ENCODE results near the gene SPOCK2.
"Not testable (repeated sequence)": the region's sequence is repeated elsewhere in the genome, so short reads cannot be mapped to it uniquely, and the experiment has no call there.

SPOCK2 gene

GRCh38 chr10:72087969-72088888 is at the start of gene SPOCK2:
Gene SPOCK2, minus strand, starts transcription at chr10:72088551. Its CDS starts 223 bp downstream, at chr10:72088328.
- peak in 1 of 2 donors; percentile 38 for DNase-seq (ENCODE audit: low read depth in 2 of 2, low spot score in 1 of 2)

- DNase-seq (ENCODE audit: low read depth in 2 of 2, low spot score in 1 of 2) = no peak
Observed at GRCh38 chr10:72137583-72137982, 49.2 kb upstream of the SPOCK2 start.

GRCh38 chr10:72136225-72136624 is 47.9 kb upstream of the SPOCK2 start:
- DNase-seq (ENCODE audit: low read depth in 2 of 2, low spot score in 1 of 2) = not testable (repeated sequence)

GRCh38 chr10:72134785-72135767 is 46.7 kb upstream of the SPOCK2 start:
- no peak for DNase-seq (ENCODE audit: low read depth in 2 of 2, low spot score in 1 of 2)

- no peak for DNase-seq (ENCODE audit: low read depth in 2 of 2, low spot score in 1 of 2)
Observed at GRCh38 chr10:72133517-72133916, 45.2 kb upstream of the SPOCK2 start.

DNA sequence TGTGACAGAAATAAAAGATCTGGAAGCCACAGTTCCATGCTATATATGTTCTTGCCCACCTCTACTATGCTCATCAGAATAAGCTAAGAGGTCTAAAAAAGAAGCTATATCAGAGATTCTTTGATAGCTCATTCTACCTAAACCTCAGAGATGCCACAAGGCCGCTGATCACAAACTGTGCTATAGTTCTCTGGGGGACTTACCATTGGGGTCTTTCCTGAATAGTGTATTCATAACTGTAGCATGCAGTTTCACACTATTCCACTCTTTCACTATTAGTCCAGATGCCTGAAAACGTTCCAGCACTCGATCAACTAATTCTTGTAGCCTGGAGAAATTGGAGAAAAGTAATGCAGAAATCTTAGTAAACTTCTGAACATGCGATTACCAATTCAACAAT is 44.5 kb upstream of the SPOCK2 start:
- DNase-seq (ENCODE audit: low read depth in 2 of 2, low spot score in 1 of 2) = no peak

DNA sequence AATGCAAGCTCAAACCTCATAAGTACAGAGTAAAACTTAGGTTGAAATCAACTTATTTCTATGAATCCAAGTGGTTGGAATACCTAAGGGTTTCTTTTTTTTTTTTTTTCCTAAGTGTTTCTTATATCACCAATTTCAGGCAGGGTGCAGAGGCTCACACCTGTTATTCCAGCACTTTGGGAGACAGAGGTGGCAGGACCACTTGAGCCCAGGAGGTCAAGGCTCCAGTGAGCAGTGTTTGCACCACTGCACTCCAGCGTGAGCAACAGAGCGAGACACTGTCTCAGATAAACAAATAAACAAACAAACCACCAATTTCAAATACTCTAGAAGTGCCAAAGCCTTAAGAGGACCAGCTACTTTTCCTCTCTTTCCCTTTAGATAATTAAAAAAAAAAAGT is 39.2 kb upstream of the SPOCK2 start:
- no peak for DNase-seq (ENCODE audit: low read depth in 2 of 2, low spot score in 1 of 2)

GRCh38 chr10:72126872-72127232 is 38.5 kb upstream of the SPOCK2 start:
- DNase-seq (ENCODE audit: low read depth in 2 of 2, low spot score in 1 of 2) = no peak

- DNase-seq (ENCODE audit: low read depth in 2 of 2, low spot score in 1 of 2) = no peak
Observed at GRCh38 chr10:72126184-72126871, 38.0 kb upstream of the SPOCK2 start.

DNA sequence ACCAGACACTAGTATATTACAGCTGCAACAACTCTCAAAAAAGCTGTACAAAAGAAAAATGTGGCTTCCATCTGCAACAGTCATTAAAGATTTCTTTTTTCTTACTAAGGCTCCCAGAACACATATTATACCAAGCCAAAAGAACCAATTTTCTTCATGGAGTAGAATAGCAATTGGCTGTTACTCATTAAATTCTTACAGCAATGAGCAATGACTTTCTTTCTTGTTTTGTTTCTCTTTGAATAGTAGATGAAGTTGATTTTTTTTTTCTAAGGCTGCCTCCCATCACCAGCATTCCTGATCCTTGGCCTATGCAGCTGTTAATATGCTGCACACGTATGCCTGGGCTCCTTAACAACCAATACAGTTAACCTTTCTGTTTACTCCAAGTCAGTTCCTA is 36.6 kb upstream of the SPOCK2 start:
- DNase-seq (ENCODE audit: low read depth in 2 of 2, low spot score in 1 of 2) = no peak

DNA sequence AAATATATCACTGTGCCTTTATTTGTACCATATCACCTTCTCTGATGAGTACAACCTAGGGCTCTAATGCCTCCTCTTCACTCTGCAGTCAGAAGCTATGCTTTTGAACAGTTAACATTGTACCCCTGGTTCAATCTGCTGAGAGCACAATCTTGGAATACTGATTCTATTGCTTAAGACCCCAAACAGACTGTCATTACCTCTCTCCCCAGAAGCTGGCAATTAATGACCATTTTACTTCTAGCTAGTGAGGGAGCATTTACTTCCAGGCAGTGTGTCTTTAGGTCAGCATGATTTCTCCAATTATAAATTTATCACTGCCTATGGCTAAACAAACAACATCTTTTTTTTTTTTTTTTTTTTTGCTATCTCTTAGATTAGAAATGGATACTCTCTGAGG is 36.0 kb upstream of the SPOCK2 start:
- DNase-seq (ENCODE audit: low read depth in 2 of 2, low spot score in 1 of 2) = no peak

- no peak for DNase-seq (ENCODE audit: low read depth in 2 of 2, low spot score in 1 of 2)
Observed at GRCh38 chr10:72123616-72124015, 35.3 kb upstream of the SPOCK2 start.

GRCh38 chr10:72122221-72122620 is 33.9 kb upstream of the SPOCK2 start:
- DNase-seq (ENCODE audit: low read depth in 2 of 2, low spot score in 1 of 2) = no peak

DNA sequence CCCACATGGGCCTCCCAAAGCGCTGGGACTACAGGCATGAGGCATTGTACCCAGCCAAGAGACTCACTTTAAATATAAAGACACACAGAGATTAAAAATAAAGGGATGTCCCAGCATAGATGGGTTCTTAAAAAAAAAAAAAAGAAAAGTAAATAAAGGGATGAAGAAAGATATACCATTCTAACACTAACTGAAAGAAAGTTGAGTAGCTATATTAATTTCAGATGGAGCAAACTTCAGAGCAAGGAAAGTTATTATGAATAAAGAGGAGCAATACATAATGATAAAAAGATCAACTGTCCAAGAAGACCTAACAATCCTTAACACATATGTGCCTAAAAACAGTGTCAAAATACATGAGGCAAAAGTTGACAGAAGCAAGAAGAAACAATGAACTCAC is 33.0 kb upstream of the SPOCK2 start:
- no peak for DNase-seq (ENCODE audit: low read depth in 2 of 2, low spot score in 1 of 2)

DNA sequence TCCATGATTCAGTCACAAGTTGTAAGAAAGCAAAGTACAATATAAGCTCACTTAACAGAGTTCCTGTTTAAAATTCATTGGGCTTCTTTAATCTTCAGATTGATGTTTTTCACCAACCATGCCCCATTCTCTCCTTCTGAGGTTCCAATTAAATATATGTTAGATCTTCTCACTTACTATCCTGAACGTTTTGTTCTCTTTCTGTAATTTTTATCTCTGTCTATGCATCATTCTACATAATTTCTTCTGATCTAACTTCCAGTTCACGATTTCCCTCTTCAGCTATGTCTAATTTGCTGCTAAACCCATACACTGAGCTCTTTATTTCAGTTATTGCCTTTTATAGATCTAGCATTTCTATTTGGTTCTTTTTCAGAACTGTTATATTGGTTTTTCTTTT is 28.0 kb upstream of the SPOCK2 start:
- no peak for DNase-seq (ENCODE audit: low read depth in 2 of 2, low spot score in 1 of 2)

DNA sequence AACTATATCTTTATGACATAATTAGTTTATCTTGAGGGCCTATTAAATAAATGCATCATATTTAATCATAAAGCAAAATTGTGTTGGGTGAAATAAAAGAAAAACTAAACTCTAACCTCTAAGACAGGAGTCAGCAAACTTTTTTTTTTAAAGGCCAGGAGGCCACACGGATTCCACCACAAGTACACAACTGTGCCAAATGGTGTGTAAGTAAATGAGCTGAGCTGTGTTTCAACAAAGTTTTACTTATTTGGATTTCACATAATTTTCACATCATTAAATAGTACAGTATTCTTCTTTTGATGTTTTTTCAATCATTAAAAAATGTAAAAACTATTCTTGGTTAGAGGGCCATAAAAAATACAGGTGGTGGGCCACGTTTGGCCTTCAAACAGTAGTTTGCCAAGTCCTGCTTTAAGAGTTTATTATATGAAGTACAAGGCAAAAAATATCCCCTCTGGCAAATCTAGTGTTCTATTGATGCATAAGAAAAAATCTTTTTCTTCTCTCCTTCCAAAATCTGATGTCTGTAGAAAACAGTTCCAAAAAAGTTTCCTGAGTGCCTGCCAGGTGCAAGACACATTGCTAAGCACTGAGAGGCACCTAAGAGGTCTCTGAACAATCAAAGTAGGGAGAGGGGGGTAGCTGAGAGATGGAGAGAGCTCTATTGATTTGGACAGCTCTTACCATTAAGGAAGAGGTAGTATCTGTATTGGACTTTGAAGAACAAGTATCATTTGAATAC is 26.5 kb upstream of the SPOCK2 start:
- DNase-seq (ENCODE audit: low read depth in 2 of 2, low spot score in 1 of 2) = no peak

- no peak for DNase-seq (ENCODE audit: low read depth in 2 of 2, low spot score in 1 of 2)
Observed at GRCh38 chr10:72110673-72111401, 22.5 kb upstream of the SPOCK2 start.

GRCh38 chr10:72109636-72110157 is 21.3 kb upstream of the SPOCK2 start:
- DNase-seq (ENCODE audit: low read depth in 2 of 2, low spot score in 1 of 2) = no peak

- DNase-seq (ENCODE audit: low read depth in 2 of 2, low spot score in 1 of 2) = no peak
Observed at GRCh38 chr10:72108830-72109635, 20.7 kb upstream of the SPOCK2 start.

Data from stimulated activated CD8-positive, alpha-beta memory T cell treated with anti-CD3 and anti-CD28 coated beads, Interleukin-4, amount 100 ng/mL, for 4 hours (primary cell).